GM23248 (cell line): ENCODE measurements around the gene HHEX. TPM values are rescaled to one million over a fixed set of nuclear protein-coding genes. Genes with fewer than 3 reads are reported as not detected.
"Not testable (repeated sequence)": the region's sequence is repeated elsewhere in the genome, so short reads cannot be mapped to it uniquely, and the experiment has no call there.

Experiments used
- DNase-seq: peaks from one replicate; pipeline ENCODE4 v3.0.0-alpha.2; 2015
- H2AFZ ChIP-seq: fragments of 200-600 bp; sonication (generic); 2 replicates; pipeline ENCODE4 v1.6.1; 2016; ENCODE audit warnings: antibody characterized with exemption
- H3F3A ChIP-seq: fragments of 200-600 bp; sonication (generic); 2 replicates; pipeline ENCODE4 v1.6.1; 2016; ENCODE audit warnings: mild to moderate bottlenecking, antibody characterized with exemption, mixed run types; ENCODE audit not compliant: insufficient read depth
- H3K27ac ChIP-seq: fragments of 200-600 bp; sonication (generic); 2 replicates; pipeline ENCODE4 v1.5.1; 2016; ENCODE audit warnings: mild to moderate bottlenecking
- H3K27me3 ChIP-seq: fragments of 200-600 bp; sonication (generic); replicated peaks from 2 replicates; pipeline ENCODE4 v1.6.1; 2016; ENCODE audit warnings: mild to moderate bottlenecking; ENCODE audit not compliant: insufficient read depth
- H3K36me3 ChIP-seq: fragments of 200-600 bp; sonication (generic); 2 replicates; pipeline ENCODE4 v1.6.1; 2016; ENCODE audit warnings: low read depth, mild to moderate bottlenecking
- H3K4me1 ChIP-seq: fragments of 200-600 bp; sonication (generic); 2 replicates; pipeline ENCODE4 v1.6.1; 2016; ENCODE audit warnings: mild to moderate bottlenecking; ENCODE audit not compliant: insufficient read depth
- H3K4me2 ChIP-seq: fragments of 200-600 bp; sonication (generic); one replicate; pipeline ENCODE4 v1.6.1; 2016; ENCODE audit warnings: mild to moderate bottlenecking; ENCODE audit not compliant: unreplicated experiment
- H3K4me3 ChIP-seq: fragments of 200-600 bp; sonication (generic); 2 replicates; pipeline ENCODE4 v1.5.1; 2016; ENCODE audit warnings: mild to moderate bottlenecking
- H3K79me2 ChIP-seq: fragments of 200-600 bp; sonication (generic); 2 replicates; pipeline ENCODE4 v1.6.1; 2016; ENCODE audit warnings: mild to moderate bottlenecking; ENCODE audit not compliant: insufficient read depth
- H3K9ac ChIP-seq: fragments of 200-600 bp; sonication (generic); 2 replicates; pipeline ENCODE4 v1.6.1; 2016; ENCODE audit warnings: mild to moderate bottlenecking
- H3K9me2 ChIP-seq: fragments of 200-600 bp; sonication (generic); 2 replicates; pipeline ENCODE4 v1.6.1; 2016; ENCODE audit warnings: mixed run types, mild to moderate bottlenecking, moderate library complexity; ENCODE audit not compliant: insufficient read depth
- H3K9me3 ChIP-seq: fragments of 200-600 bp; sonication (generic); one replicate; pipeline ENCODE4 v1.6.1; 2017; ENCODE audit warnings: low read depth
- H4K20me1 ChIP-seq: fragments of 200-600 bp; sonication (generic); 2 replicates; pipeline ENCODE4 v1.6.0; 2016; ENCODE audit not compliant: insufficient read depth
- EZH2 ChIP-seq: fragments of 200-600 bp; sonication (generic); IDR thresholded peaks from 2 replicates; pipeline ENCODE4 v1.6.1; 2018; ENCODE audit warnings: antibody characterized with exemption, mild to moderate bottlenecking; ENCODE audit not compliant: insufficient read depth, poor library complexity, severe bottlenecking
- EZH2phosphoT487 ChIP-seq: fragments of 200-600 bp; sonication (generic); IDR thresholded peaks from 2 replicates; pipeline ENCODE4 v1.6.1; 2018; ENCODE audit warnings: antibody characterized with exemption, moderate library complexity, mild to moderate bottlenecking, low read depth; ENCODE audit not compliant: insufficient read depth
- WGBS, 2 experiments: methylation state at CpG; one replicate each; pipeline ENCODE4 v1.1.6; 2015 to 2017; ENCODE audit warnings: low lambda C conversion rate in 2 of 2, low coverage in 1 of 2; ENCODE audit errors: missing lambda C conversion rate in 2 of 2; 5-methylcytosine and 5-hydroxymethylcytosine counted together
- in situ Hi-C: fragments of 300-500 bp; cut with MboI; formaldehyde crosslinking; loops from 2 replicates; pipeline ENCODE4 v1.15.0; 2020
- polyA plus RNA-seq: library from polyadenylated mRNA; unstranded; fragments of >200 nt; fragmentation: Nextera tagmentation; extraction: Ambion mirVana; gene quantifications from 2 replicates; pipeline ENCODE4 v1.2.1, GENCODE V29; 2016
- total RNA-seq: library from RNA; depleted of rRNA; stranded (reverse); fragments of >200 nt; shearing (Covaris generic); gene quantifications from 2 replicates; pipeline ENCODE4 v1.2.3, GENCODE V29; 2014; rRNA removed

The HHEX gene
- 0.13 and 0.54 TPM in 2 replicates for total RNA-seq
- polyA plus RNA-seq, result 0.10 and 0.32 TPM in 2 replicates

- Histone ChIP-seq H3K9ac (no peak within 1 kb of the TSS), H3K9me2 (no peaks in the 10 kb centered on the region)
- DNase-seq, result peak; percentile 58
Measured at GRCh38 chr10:92689663-92690210, at the start of gene HHEX. Gene HHEX, plus strand, starts transcription at chr10:92689955. Its CDS starts 32 bp downstream, at chr10:92689987.

GRCh38 chr10:92640107-92640506, 49.6 kb upstream of the HHEX start:
- Histone ChIP-seq H3F3A (no peaks in the 10 kb centered on the region), H4K20me1 (no peaks in the 10 kb centered on the region), H3K79me2 (no peaks in the 10 kb centered on the region), H3K9me3 (no peaks in the 10 kb centered on the region), H3K4me1 (peaks cover 4% of the 10 kb centered on the region), H3K27me3 (no peaks in the 10 kb centered on the region), H3K9ac (no peak overlapping the region), H3K4me2 (no peak overlapping the region), H2AFZ (no peak overlapping the region), H3K36me3 (peaks cover 11% of the 10 kb centered on the region; the same call in 1 of the 2 replicates), H3K4me3 (no peak overlapping the region), H3K9me2 (no peaks in the 10 kb centered on the region), H3K27ac (no peak overlapping the region)
- peak; percentile 74 for DNase-seq
- in situ Hi-C loops, result no loop called here
- TF ChIP-seq EZH2 (no peak), EZH2phosphoT487 (no peak)
- WGBS, 2 experiments, result 83 to 88% methylated on average over 3 of the region's 3 CpGs

More at GRCh38 chr10:92689663-92690210, at the start of gene HHEX:
- H3K4me1 ChIP-seq, result no peaks in the 10 kb centered on the region
- H3K27me3 ChIP-seq, result peaks cover 49% of the 10 kb centered on the region
- H4K20me1 ChIP-seq, result no peaks in the 10 kb centered on the region
- H3K4me3 ChIP-seq, result peak within 1 kb of the TSS; percentile 59
- H3K36me3 ChIP-seq, result no peaks in the 10 kb centered on the region
- H3K27ac ChIP-seq, result no peak within 1 kb of the TSS
- WGBS, 2 experiments, result 2 to 5% methylated on average over 15 to 37 of the region's 79 CpGs
- TF ChIP-seq EZH2 (peak; percentile 17), EZH2phosphoT487 (no peak)
- H3K9me3 ChIP-seq, result no peaks in the 10 kb centered on the region
- no peaks in the 10 kb centered on the region for H3K79me2 ChIP-seq
- 0 out of 2 replicates have a peak, but pooled peaks cover 8% of the 10 kb centered on the region for H3F3A ChIP-seq
- peak within 1 kb of the TSS; percentile 67 for H2AFZ ChIP-seq
- in situ Hi-C loops, result no loop called here
- peak within 1 kb of the TSS; percentile 71 for H3K4me2 ChIP-seq

- Histone ChIP-seq H3K4me3 (no peak overlapping the region), H3K27me3 (no peaks in the 10 kb centered on the region), H3K9me2 (no peaks in the 10 kb centered on the region), H2AFZ (no peak overlapping the region), H3K4me2 (no peak overlapping the region), H4K20me1 (no peaks in the 10 kb centered on the region), H3K4me1 (peaks cover 4% of the 10 kb centered on the region), H3K36me3 (peaks cover 8% of the 10 kb centered on the region; the same call in 1 of the 2 replicates), H3K79me2 (no peaks in the 10 kb centered on the region), H3F3A (no peaks in the 10 kb centered on the region), H3K9me3 (no peaks in the 10 kb centered on the region), H3K27ac (no peak overlapping the region), H3K9ac (no peak overlapping the region)
- 96 to 100% methylated on average over 1 of the region's 1 CpG for WGBS, 2 experiments
- in situ Hi-C loops, result no loop called here
- no peak for DNase-seq
- TF ChIP-seq EZH2, result no peak
- TF ChIP-seq EZH2phosphoT487, result no peak
Measured at GRCh38 chr10:92641492-92641891, 48.3 kb upstream of the HHEX start.

GRCh38 chr10:92644921-92645320, 44.8 kb upstream of the HHEX start:
- WGBS, 2 experiments, result 96% methylated on average over 2 of the region's 2 CpGs
- Histone ChIP-seq H3K9ac (no peak overlapping the region), H4K20me1 (no peaks in the 10 kb centered on the region), H2AFZ (no peak overlapping the region), H3K9me3 (no peaks in the 10 kb centered on the region), H3K9me2 (no peaks in the 10 kb centered on the region), H3K4me3 (no peak overlapping the region), H3K27ac (no peak overlapping the region), H3K4me2 (no peak overlapping the region), H3K36me3 (no peaks in the 10 kb centered on the region; the same call in 1 of the 2 replicates), H3K4me1 (peaks cover 2% of the 10 kb centered on the region), H3K79me2 (no peaks in the 10 kb centered on the region), H3K27me3 (no peaks in the 10 kb centered on the region), H3F3A (no peaks in the 10 kb centered on the region)
- TF ChIP-seq EZH2phosphoT487, result no peak
- TF ChIP-seq EZH2, result no peak
- no peak for DNase-seq
- in situ Hi-C loops, result no loop called here

GRCh38 chr10:92650864-92651263, 38.9 kb upstream of the HHEX start:
- H4K20me1 ChIP-seq, H3F3A ChIP-seq, DNase-seq, in situ Hi-C loops, H3K27ac ChIP-seq, H3K4me1 ChIP-seq, H3K36me3 ChIP-seq, H3K9me3 ChIP-seq, H3K4me3 ChIP-seq, H3K27me3 ChIP-seq, H3K4me2 ChIP-seq, H2AFZ ChIP-seq, H3K9me2 ChIP-seq, H3K79me2 ChIP-seq, H3K9ac ChIP-seq: not testable (repeated sequence)
- 86 to 88% methylated on average over 3 of the region's 3 CpGs for whole genome bisulfite sequencing, 2 experiments
